Smooth muscle cell of the brain vasculature (primary cell): Measurements from ENCODE around the gene C1QBP.
A peak's percentile ranks its signal among the peaks of the same experiment; 100 is the strongest.
"Not testable (repeated sequence)": the region's sequence is repeated elsewhere in the genome, so short reads cannot be mapped to it uniquely, and the experiment has no call there.

Experiments
- DNase-seq: peaks from one replicate; pipeline ENCODE4 v3.0.0-alpha.2; 2012; ENCODE audit warnings: low read depth, low spot score

Gene C1QBP

DNA sequence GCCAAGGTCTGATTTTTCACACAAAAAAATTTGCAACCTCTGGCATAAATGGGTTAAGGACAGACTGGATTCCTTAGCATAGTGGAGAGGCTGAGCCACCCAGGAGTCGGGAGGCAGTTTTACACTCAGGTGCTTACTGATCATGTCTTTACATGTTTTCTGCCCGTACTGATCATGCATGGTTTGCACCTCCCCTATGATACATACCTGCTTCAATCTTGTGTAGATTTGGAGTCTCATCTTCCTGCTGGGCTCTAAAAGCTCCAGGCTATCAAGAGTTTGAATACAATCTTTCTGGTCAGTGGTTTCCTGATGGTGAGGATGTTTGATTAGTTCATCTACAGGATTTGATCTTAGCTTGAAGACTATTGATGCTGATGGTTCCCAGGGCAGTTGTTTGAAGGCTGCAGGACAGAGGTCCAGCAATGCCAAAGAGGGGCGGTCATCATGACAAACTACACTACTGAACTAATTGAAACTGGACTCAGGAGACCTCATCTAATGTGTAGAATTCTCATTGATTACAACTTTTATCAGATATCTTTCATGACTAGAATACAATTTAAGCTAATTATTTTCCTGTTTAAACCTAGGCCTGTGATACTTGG is 6.9 kb downstream of the C1QBP start:
- no peak for DNase-seq

DNA sequence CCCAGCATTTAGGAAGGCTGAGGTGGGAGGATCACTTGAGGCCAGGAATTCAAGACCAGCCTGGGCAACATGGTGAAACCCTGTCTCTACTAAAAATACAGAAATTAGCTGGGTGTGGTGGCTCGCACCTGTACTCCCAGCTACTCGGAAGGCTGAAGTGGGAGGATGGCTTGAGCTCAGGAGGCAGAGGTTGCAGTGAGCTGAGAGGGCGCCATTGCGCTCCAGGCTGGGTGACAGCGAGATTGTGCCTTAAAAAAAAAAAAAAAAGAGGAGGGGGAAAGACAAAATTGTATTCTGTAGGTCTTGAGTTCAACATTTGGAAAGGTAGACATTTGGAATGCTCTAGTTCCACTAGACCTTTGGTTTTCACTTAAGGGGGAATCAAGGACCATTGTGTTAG is 7.7 kb downstream of the C1QBP start:
- DNase-seq = not testable (repeated sequence)

DNA sequence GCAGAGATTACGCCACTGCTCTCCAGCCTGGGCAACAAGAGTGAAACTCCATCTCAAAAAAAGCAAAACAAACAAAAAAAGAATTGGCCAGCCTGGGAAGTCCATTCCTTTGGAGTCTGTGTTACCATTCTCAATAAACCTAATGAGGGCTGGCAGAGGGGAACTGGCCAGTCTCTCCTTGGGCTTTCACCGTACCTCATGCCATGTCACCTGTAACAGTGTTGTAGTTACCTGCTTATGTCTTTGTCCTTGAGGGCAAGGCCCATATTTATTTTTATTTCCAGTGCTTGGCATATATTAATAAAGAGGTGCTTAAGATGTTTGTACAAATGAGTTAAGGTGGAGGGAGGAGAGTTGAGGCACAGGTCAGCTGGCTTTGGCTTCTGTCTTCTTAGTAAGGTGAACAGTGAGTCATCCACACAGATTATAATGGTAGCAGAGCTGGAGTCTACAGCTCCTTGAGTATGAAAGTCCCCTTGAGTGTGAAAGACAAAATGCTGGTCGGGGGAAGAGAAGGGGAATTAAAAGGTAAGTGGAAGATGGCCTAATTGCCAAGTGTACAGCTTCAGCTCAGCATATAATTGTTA is 8.4 kb downstream of the C1QBP start:
- DNase-seq = no peak

DNA sequence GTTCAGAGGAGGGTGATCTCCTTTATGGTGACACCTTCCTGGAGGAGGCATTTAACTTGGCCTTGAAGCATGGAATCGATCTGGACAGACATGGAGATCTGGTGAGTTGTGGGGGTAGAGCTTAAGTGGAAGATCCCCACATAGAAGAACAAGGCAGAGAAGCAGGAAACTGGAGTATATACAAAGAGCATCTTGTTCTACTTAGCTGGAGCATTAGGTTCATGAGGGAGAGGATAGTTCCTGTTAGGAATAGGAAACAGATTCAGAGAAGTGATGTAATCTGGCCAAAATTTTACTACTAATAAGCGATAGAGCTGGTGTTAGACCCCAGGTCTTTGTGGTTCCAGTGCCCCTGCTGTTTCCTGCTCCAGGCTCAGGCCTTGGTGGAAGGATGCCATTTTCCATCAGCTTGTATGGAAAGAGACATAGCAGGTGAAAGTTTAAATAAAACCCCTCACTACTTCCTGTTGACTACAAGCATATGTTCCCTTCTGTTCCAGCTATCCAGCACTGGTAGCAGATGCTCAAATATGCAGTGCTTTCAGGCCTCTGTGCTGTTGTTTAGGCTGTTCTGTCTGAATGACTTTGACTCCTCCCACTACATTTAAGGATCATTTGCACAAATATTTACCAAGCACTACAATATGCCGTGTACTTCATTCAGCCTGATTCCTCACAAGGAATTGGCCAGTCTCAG is 9.6 kb downstream of the C1QBP start:
- DNase-seq = no peak

GRCh38 chr17:5425826-5426225 is 13.1 kb downstream of the C1QBP start:
- no peak for DNase-seq

GRCh38 chr17:5424909-5425308 is 14.0 kb downstream of the C1QBP start:
- DNase-seq = no peak

- no peak for DNase-seq
Measured at GRCh38 chr17:5422505-5422904, 16.4 kb downstream of the C1QBP start.

DNA sequence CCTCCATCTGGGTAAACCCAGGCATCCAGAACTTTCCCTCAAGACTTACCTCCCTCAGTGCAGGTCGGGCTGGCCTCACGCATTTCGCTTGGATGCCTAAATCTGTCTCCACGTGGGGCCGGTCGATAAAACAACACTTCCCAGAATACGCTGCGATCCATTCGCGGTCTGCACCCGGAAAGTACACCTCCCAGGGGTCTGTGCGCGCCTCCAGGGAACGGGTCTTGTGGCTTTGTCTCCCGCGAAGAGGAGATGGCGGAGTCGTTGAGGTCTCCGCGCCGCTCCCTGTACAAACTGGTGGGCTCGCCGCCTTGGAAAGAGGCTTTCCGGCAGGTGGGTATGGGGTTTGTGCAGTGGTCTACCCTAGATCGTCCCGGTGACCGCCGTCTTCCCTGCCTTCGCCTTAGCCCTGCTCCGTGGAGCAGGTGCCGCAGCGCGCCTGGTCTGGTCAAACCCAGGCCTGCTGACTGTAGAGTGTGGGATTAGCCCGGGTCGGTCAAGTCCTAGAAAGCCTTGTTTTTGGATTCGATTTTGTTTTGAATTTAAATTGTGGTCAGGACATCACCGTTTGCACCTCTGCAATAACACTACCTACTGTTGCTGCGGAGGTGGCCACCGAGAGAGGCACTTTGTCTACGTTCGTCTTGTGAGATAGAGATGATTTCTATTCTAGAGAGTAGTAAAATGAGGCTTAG is 18.8 kb downstream of the C1QBP start, which contains the start of gene RPAIN:
RPAIN (plus strand) TSS at position 224 of the 695 bp plus-strand sequence; CDS start at position 253, 29 bp downstream.
- DNase-seq = no peak

DNA sequence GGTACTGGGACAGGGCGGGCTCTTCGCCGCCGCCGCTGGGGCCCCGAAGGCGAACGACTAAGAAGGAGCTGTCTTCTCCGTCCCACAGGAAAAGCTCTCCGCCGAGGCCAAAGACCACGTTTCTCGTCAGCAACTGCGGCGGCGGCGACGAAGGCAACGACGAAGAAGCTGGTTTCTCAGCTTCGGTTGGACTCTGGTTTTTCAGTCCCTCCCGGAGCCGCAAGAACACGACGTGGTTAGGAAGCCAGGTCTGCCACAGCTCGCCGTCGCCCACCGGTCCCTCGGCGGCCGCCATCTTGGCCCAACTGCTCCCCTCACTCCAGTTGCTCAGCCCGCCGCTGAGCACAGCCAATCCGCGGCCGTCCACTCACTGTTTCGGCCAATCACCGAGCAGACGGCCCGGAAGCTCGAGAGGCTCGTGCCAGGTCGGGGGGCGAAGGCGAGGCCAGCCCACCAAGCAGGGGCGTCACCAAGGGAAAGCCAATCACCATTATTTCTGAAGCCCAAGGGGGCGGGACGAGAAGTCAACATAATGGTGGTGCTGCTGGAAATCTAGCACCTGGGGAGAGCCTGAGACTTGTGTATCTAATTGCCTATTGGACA is 19.5 kb downstream of the C1QBP start, which contains the start of gene NUP88:
NUP88 (minus strand) TSS at position 307 of the 603 bp plus-strand sequence; CDS start at position 295, 12 bp downstream.
- DNase-seq = peak; percentile 91

- no peak for DNase-seq
Measured at GRCh38 chr17:5418858-5419355, 20.0 kb downstream of the C1QBP start.

DNA sequence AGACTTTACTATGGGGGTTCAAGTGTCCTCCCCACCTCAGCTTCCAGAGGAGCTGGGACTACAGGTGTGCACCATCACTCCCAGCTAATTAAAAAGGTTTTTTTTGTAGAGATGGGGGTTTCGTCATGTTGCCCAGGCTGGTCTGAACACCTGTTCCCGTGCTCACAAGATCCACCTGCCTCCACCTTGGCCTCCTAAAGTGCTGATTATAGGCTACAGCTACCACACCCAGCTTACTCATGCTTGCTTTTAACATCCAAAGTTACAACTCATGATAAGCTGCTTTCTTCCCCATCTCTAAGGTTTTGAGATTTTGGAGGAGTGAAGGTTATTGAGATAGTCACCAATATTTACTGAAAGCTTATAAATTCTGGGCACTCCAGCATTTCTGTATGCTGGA is 22.1 kb downstream of the C1QBP start:
- DNase-seq = no peak

- DNase-seq = no peak
Measured at GRCh38 chr17:5413682-5414081, 25.3 kb downstream of the C1QBP start.

DNA sequence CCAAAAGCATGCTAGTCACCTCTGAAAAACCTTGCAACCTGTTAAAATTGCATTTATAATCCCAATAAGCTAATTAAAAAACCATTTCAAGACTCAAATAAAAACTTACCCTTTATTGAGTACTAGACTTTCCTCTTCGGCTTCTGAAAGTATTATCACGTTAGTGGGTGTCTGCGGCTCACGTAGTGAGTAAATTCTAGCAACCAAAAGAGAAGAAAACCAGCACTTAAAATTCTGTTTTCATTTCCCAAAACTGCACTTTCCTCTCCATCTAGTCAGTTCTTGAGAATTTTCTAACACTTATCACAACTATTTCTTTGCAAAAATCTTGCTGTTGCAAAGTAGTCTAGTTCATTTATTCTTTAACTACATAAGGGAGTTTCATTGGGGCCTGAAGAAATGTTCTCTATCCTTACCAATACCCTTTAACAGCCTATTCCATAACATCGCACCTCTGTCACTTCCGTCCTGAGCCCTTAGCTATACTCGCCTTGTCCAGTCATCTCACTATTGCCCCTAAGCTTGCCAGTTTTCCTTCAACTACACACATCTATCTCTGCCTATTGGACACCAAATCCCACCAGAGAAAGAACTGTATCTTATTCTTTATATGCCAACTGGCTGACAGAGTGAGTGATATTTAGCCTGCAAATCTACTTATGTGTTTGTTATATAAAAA is 28.2 kb downstream of the C1QBP start:
- DNase-seq = no peak

- no peak for DNase-seq
Measured at GRCh38 chr17:5408186-5408585, 30.8 kb downstream of the C1QBP start.

GRCh38 chr17:5405400-5405799 is 33.6 kb downstream of the C1QBP start:
- DNase-seq = no peak

DNA sequence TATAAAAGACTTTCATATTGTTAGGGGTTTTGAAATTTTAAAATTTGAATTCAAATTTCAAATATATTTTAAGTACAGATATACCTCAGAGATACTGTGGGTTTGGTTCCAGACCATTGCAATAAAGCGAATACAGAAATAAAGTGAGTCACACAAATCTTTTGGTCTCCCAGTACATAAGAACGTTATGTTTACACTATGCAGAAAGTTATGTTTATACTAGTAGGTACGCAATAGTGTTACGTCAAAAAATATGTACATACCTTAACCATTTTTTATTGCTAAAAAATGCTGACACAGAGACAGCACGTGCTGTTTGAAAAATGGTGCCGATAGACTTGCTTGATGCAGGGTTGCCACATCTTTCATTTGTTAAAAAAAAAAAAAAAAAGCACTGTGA is 39.2 kb downstream of the C1QBP start:
- no peak for DNase-seq

DNA sequence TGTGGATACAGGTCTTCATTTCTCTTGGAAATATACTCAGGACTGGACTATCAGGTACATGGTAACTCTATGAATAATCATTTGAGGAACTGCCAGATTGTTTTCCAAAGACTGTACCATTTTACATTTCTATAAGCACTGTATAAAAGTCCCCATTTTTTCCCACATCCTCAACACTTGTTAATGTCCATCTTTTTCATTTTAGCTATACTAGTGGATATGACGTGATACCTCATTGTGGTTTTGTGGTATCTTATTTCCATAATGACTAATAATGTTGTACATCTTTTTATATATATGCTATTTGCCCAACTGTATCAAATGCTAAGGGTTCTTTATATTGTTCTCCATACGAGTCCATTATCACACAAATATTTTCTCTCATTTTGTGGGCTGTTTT is 42.3 kb downstream of the C1QBP start:
- DNase-seq = no peak

DNA sequence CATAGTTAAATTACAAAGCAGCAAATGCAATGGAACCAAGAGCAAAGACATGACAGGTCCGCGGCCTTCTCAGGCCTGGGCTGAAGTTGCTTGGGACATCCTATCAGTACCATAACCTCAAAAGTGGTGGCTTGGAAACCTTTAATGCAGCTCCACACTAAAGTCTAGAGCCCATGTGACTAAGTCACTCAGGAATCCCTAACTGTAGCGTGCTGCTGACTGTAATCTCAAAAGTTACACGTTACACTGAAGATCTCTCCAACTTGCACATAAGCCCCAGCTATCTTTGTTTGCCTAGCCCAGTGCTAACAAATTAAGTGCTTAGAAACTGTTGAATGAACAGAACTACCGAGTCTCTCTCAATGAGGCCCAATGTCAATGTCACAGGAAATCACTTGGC is 47.3 kb downstream of the C1QBP start:
- DNase-seq = no peak
